HEK293T (cell line): Measurements from ENCODE around the gene RASA3.

Experiments used
- BHLHE40 ChIP-seq: fragments of 450-650 bp; IDR thresholded peaks from 2 replicates; pipeline ENCODE4 v1.6.1; 2016; ENCODE audit warnings: mild to moderate bottlenecking, moderate library complexity, borderline replicate concordance
- FOXM1 ChIP-seq: fragments of 450-650 bp; IDR thresholded peaks from 2 replicates; pipeline ENCODE4 v1.6.1; 2017; ENCODE audit warnings: mild to moderate bottlenecking, borderline replicate concordance
- HDGF ChIP-seq: fragments of 450-650 bp; IDR thresholded peaks from 2 replicates; pipeline ENCODE4 v1.6.1; 2017; ENCODE audit warnings: antibody characterized with exemption, borderline replicate concordance
- L3MBTL2 ChIP-seq: fragments of 450-650 bp; conservative IDR thresholded peaks from 2 replicates; pipeline ENCODE4 v1.6.1; 2016; ENCODE audit warnings: mild to moderate bottlenecking
- SP1 ChIP-seq: fragments of 450-650 bp; IDR thresholded peaks from 2 replicates; pipeline ENCODE4 v1.6.1; 2017
- SUZ12 ChIP-seq: fragments of 450-650 bp; IDR thresholded peaks from 2 replicates; pipeline ENCODE4 v1.6.1; 2016; ENCODE audit warnings: mild to moderate bottlenecking
- TARDBP ChIP-seq: fragments of 450-650 bp; IDR thresholded peaks from 2 replicates; pipeline ENCODE4 v1.6.1; 2016

GRCh38 chr13:114088863-114089262, 43.6 kb downstream of the RASA3 start:
- TF ChIP-seq SUZ12 (no peak), SP1 (no peak), BHLHE40 (no peak), L3MBTL2 (no peak), TARDBP (no peak), HDGF (no peak), FOXM1 (no peak)
